Astrocyte of the cerebellum (primary cell): Measurements from ENCODE around the gene PDCD2L.
A peak's percentile ranks its signal among the peaks of the same experiment; 100 is the strongest.

ENCODE experiments used
- DNase-seq: peaks from one replicate; pipeline ENCODE4 v3.0.0-alpha.2; 2011; ENCODE audit warnings: low read depth
- H3K4me3 ChIP-seq: 2 replicates; pipeline ENCODE4 v1.5.1; 2011; ENCODE audit warnings: mild to moderate bottlenecking, low read depth, low read length, moderate library complexity
- CTCF ChIP-seq: IDR thresholded peaks from 2 replicates; pipeline ENCODE4 v1.5.1; 2012; ENCODE audit warnings: low read length, low read depth, moderate library complexity, mild to moderate bottlenecking; ENCODE audit errors: missing control alignments
- in situ Hi-C: cut with HindIII; loops from 2 replicates; pipeline ENCODE4 v1.10.0; 2017; ENCODE audit warnings: low sequenced_read_pairs

The PDCD2L gene

GRCh38 chr19:34404109-34404909 is at the start of gene PDCD2L:
Gene PDCD2L (plus strand): TSS chr19:34404399. CDS start chr19:34404431, 32 bp downstream.
- H3K4me3 ChIP-seq, result peak within 1 kb of the TSS; percentile 97
- in situ Hi-C loops, result no loop called here
- no peak for TF ChIP-seq CTCF
- DNase-seq, result peak; percentile 75

GRCh38 chr19:34355201-34355600 is 49.0 kb upstream of the PDCD2L start:
- in situ Hi-C loops, result no loop called here
- no peak for DNase-seq
- no peak overlapping the region for H3K4me3 ChIP-seq
- no peak for TF ChIP-seq CTCF

DNA sequence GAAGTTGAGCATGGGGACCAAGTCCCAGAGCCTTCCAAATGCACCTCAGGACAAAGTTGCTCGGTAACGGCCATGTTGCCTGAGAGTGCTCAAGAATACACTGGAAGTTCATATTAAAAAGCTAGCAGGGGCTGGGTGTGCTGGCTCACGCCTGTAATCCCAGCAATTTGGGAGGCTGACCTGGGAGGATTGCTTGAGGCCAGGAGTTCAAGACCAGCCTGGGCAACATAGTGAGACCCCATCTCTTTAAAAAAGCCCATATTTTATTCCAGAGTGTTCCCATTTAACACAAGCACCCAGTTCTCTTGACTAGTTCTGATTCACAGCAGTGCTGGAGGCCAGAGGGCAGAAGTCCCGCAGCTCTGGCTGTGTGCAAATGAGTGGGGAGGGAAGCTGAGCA is 47.3 kb upstream of the PDCD2L start:
- H3K4me3 ChIP-seq, result no peak overlapping the region
- in situ Hi-C loops, result no loop called here
- no peak for TF ChIP-seq CTCF
- DNase-seq, result no peak

DNA sequence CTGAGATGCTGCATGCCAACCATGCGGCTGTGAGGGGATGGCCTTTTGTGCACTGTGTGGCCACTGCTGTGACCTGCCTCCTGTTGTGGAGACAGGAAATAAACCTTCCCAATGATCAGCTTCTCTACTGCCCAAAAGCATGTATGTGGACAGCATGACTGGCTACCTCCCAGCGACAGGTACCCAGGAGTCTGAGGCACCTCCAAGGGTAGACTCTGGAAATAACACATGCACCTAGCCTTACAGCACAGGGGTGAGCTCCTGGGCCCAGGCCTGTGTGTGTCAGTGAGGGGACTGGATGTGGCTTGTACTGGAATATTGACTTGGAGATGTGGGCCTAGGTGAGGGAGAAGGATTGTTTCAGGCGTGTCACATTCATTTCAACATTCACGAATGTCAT is 46.8 kb upstream of the PDCD2L start:
- H3K4me3 ChIP-seq, result no peak overlapping the region
- no peak for TF ChIP-seq CTCF
- in situ Hi-C loops, result no loop called here
- DNase-seq, result no peak

DNA sequence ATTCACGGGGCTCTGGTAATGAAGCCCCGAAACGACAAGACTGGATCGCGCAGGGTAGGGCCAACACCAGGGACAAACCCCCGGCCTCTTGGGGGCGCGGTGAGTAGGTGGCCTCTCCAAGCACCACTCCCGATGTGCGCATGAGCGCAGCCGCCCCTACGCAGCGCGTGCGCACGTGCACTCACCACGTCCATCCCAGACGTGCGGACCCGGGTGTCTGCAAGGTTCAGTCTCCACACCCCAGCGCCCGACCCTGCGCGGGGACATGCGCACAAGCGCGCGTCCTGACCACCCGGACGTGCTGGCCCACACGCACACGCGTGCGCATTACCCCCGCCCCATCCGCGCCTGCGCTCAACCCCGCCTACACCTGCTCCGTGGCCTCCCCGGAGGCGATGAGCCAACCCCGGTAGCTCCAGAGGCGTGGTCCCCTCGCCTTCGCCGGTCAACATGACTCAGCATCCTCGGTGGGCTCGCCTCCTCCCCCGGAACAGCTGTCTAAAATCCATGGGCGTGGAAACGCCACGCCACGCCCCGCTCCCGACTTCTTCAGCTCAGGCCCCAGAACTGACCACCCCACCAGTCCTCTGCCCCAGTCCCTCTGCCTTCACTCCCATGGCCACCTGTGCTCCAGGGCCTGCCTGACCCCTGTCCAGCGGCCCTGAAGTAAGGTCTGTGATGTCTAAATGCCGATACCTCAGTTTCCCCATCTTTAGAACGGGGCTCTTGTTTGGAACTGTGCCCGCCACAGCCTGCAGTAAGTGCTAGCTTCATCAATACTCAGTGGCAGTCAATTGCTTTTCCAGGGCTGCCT is 44.9 kb upstream of the PDCD2L start:
- TF ChIP-seq CTCF, result peak; percentile 59
- in situ Hi-C loops, result no loop called here
- peak; percentile 84 for DNase-seq
- H3K4me3 ChIP-seq, result peak overlapping the region; percentile 41

DNA sequence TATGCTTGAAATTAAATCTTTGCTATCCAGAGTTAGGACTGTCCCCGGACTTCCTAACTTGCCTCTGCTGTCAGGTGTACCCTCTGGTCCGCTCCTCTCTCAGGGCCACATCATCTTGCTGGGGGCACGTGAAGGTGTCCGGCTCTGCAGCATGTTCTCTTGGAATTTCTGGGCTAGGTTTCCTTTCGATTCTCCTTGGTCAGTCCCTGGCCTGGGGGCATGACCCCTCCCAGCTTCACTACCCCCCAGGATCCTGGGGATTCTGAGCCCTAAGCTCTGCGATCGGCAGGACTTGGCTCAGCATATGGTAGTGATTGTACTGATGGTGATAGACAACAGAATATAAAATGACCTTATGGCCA is 44.3 kb upstream of the PDCD2L start:
- in situ Hi-C loops, result no loop called here
- H3K4me3 ChIP-seq, result peak overlapping the region; percentile 41
- TF ChIP-seq CTCF, result no peak
- no peak for DNase-seq
